ENCODE measurements around the gene CCDC33. TPM values are rescaled to one million over a fixed set of nuclear protein-coding genes. Genes with fewer than 3 reads are reported as not detected.

The CCDC33 gene
- total RNA-seq, 2 experiments from 2014 or later = not detected

DNA sequence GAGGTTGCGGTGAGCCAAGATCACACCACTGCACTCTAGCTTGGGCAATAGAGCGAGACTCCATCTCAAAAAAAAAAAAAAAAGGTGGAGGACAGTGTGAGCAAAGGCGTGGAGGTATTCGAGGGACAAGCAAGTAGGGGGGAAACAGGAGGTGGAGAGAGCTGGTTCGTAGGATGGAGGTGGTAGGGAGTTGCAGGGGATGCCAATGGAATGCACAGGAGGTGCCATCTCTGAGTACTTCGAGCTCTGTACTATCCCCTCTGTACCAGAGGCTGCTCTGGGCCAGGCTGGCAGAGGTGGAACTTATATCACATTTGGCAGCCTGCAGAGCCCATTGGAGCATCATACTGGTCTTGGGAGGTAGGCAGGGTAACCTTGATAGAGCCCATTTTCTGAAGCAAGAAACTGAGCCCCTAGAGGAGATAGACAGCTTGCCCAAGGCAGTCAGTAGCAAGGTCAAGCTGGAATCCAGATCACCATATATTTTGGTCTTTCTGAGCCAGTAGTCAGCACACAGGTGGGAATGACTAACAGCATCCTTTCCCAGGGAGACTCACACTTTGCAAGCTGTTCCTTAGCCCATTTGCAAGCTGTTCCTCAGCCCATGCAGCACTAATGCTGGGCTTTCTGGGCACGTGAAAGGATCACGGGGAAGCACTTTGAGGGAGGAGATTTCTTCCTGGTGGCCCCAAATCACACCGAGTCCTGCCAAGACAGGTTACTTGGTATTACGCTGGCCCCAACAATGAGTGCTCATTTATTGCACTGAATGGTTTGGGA, 9.2 kb upstream of the CCDC33 start:
- no peak for DNase-seq
- Mint-ChIP-seq H3K27ac (no peak overlapping the region), H3K27me3 (peaks cover 27% of the 10 kb centered on the region), H3K4me3 (no peak overlapping the region), H3K9me3 (no peaks in the 10 kb centered on the region), H3K36me3 (no peaks in the 10 kb centered on the region), H3K4me1 (ENCODE audit: low read depth) (no peaks in the 10 kb centered on the region)
- POLR2A ChIA-PET = interaction anchor here (0.6 kb wide), 1 partner anchor 525 kb away, joined by 3 read pairs; no protein-coding TSS in a partner anchor
- CTCF ChIA-PET = interaction anchor here (0.6 kb wide), 1 partner anchor 199 kb away, joined by 3 read pairs; no protein-coding TSS in a partner anchor
- intact Hi-C loops (cut with micrococcal nuclease) = no loop called here

DNA sequence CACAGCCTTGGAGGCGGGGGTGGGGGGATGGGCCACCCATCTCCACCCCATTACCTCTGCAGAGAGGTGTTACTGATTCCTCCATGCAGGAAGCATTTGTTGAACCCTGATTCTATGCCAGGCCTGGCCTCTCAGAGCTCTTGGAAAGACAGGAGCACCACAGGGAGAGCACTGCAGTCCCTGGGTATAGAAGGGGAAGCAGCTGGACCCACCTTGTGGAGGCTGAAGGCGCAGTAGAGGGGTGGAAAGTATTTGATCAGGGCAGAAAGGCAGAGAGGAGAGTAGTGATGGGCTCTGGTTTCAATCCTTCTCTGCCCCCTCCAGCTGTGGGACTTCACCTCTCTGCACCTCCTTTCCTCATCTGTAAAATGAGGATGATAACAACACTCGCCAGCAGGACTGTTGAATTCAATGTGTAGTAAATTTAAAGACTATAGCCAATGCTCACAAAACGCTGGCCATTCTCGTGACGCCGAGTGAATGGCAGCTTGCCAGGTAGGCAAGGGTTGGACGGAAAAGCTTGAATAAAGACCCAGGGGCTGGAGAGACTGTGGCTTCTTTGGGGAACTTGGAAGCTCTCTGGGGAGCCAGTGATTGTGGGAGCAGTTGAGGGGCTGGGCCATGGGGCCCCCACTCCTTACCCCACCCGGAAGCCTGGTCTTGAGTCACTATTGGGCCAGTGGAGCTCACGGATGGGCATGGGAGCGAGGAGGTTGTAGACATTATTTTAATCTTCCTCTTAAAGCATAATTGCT, 8.0 kb upstream of the CCDC33 start:
- CTCF ChIA-PET = no interaction called here
- H3K9me3 Mint-ChIP-seq = no peaks in the 10 kb centered on the region

DNA sequence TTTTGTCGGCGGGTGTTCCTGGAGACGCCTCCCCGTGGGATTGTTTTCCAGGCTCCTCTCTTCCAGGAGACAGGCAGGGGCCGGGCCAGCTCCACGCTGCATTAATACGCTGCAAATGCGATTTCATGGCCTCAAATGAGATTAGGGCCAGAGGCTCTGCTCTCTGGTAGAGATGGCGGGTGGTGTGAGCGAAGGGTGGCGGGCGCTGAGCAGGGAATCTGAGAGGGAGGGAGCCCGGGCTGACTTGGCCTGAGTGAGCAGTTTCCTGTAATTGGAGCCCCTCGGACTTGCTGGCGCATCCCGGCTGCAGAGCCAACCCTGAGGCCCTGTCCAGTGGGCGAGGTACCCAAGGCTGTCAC, 7.4 kb upstream of the CCDC33 start:
- Mint-ChIP-seq H3K4me1 (ENCODE audit: low read depth) (no peaks in the 10 kb centered on the region), H3K27ac (no peak overlapping the region), H3K4me3 (no peak overlapping the region), H3K36me3 (no peaks in the 10 kb centered on the region), H3K27me3 (peaks cover 20% of the 10 kb centered on the region), H3K9me3 (no peaks in the 10 kb centered on the region)
- intact Hi-C loops (cut with micrococcal nuclease) = no loop called here
- DNase-seq = no peak
- ChIA-PET CTCF (no interaction called here), POLR2A (no interaction called here)

More for the DNA sequence above, 8.0 kb upstream of the CCDC33 start:
- Mint-ChIP-seq H3K27ac (no peak overlapping the region), H3K27me3 (peaks cover 22% of the 10 kb centered on the region), H3K36me3 (no peaks in the 10 kb centered on the region), H3K4me3 (no peak overlapping the region), H3K4me1 (ENCODE audit: low read depth) (no peaks in the 10 kb centered on the region)
- intact Hi-C loops (cut with micrococcal nuclease) = no loop called here
- DNase-seq = no peak
- POLR2A ChIA-PET = no interaction called here

DNA sequence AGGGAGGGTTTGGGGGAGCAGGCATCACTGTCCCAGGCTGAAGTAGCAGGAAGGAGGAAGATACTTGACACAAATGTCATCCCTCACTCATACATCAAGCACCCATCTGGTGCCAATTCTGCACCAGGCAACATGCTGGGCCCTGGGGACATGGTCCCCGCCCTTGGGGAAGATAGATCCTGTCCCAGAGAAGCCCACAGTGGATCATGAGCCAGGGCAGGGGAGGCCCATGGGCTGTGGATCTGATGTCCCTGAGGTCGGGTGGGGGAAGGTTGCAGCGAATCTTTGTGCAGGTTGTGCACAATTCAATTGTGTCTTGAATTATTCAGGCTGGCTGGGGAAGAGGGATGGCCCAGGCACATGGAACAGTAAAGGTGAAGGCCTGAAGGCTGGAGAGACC, 6.4 kb upstream of the CCDC33 start:
- Mint-ChIP-seq H3K4me3 (no peak overlapping the region), H3K4me1 (ENCODE audit: low read depth) (no peaks in the 10 kb centered on the region), H3K27ac (no peak overlapping the region), H3K9me3 (no peaks in the 10 kb centered on the region), H3K27me3 (peaks cover 13% of the 10 kb centered on the region), H3K36me3 (no peaks in the 10 kb centered on the region)
- DNase-seq = no peak
- POLR2A ChIA-PET = no interaction called here
- intact Hi-C loops (cut with micrococcal nuclease) = no loop called here
- CTCF ChIA-PET = no interaction called here

DNA sequence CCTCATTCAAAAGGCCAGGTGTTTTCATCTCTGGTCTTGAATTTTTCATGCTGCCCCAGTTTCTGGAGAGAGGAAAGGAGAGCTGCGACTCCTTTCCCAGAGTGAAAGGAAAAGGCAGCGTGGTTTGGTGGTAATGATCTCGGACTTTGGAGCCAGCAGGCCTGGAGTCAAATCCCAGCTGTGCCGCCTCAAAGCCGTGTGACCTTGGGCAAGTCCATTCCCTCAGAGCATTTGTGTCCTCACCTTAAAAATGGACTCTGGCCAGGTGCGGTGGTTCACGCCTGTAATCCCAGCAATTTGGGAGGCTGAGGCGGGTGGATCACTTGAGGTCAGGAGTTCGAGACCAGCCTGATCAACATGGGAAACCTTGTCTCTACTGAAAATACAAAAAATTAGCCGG, 4.7 kb upstream of the CCDC33 start:
- DNase-seq = no peak
- intact Hi-C loops (cut with micrococcal nuclease) = no loop called here
- ChIA-PET POLR2A (no interaction called here), CTCF (no interaction called here)
- H3K9me3 Mint-ChIP-seq = no peaks in the 10 kb centered on the region
- H3K4me3 Mint-ChIP-seq = no peak overlapping the region
- peaks cover 9% of the 10 kb centered on the region for H3K27me3 Mint-ChIP-seq
- H3K4me1 Mint-ChIP-seq (ENCODE audit: low read depth) = no peaks in the 10 kb centered on the region
- H3K36me3 Mint-ChIP-seq = no peaks in the 10 kb centered on the region
- no peak overlapping the region for H3K27ac Mint-ChIP-seq

DNA sequence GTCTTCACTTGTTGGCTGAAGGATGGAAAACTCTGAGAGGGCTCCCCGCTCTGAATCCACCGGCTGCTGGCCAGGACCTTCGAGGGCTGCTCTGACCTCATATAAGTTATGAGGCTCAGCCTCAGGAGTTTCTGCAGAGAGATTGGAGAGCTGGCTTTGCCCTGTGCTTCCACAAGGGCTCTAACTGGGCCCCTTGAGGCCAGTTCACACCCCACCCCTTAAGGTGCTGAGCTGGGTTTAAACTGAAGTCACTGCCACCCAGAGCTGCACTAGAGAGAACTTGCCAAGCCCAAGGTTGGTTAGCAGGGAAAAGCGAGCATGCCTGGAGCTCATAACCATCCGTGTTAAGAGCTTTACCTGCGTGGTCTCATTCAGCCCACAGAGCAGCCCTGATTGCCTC, 2.8 kb upstream of the CCDC33 start:
- H3K36me3 Mint-ChIP-seq = no peaks in the 10 kb centered on the region
- H3K9me3 Mint-ChIP-seq = no peaks in the 10 kb centered on the region
- CTCF ChIA-PET = no interaction called here
- POLR2A ChIA-PET = no interaction called here
- no peak for DNase-seq
- no peaks in the 10 kb centered on the region for H3K4me1 Mint-ChIP-seq (ENCODE audit: low read depth)
- intact Hi-C loops (cut with micrococcal nuclease) = no loop called here
- no peak overlapping the region for H3K4me3 Mint-ChIP-seq
- no peak overlapping the region for H3K27ac Mint-ChIP-seq
- H3K27me3 Mint-ChIP-seq = peaks cover 5% of the 10 kb centered on the region

DNA sequence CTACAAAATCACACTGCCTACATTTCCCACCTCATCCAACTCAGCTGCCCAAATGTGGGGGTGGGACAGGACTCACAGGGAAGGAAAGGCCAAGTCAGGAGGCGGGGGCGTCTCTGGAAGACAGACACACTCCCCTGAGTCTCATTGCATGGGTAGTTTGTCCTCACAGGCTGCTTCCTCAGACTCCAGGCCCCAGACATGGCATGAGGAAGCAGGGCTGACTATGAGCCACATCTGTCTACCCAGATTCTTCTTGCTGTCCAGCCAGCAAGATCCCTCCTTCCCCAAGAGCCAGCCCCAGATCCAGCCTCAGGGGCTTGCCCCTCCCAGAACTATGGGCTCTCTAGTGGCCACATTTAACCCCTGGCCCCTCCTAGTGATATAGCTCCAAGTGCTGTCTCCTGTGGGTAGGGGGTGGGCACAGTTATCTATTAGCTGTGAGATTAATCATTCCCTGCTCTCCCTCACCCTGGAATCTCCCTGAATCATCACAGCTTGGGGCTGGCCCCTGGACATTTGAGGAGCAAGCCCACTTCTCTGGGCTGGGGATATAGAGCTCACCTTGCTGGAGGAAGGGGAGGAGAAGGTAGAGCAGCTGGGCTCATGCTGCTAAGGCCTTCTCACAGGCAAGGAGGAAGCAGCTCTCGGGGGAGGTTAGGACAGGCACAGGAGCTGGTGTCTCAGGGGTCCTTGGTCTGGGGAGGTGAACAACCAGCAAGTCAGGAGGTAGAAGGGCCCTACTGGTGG, 2.1 kb upstream of the CCDC33 start:
- H3K27me3 Mint-ChIP-seq = peaks cover 4% of the 10 kb centered on the region
- no peaks in the 10 kb centered on the region for H3K4me1 Mint-ChIP-seq (ENCODE audit: low read depth)
- POLR2A ChIA-PET = no interaction called here
- CTCF ChIA-PET = no interaction called here
- H3K36me3 Mint-ChIP-seq = no peaks in the 10 kb centered on the region
- H3K9me3 Mint-ChIP-seq = no peaks in the 10 kb centered on the region
- H3K27ac Mint-ChIP-seq = no peak overlapping the region
- intact Hi-C loops (cut with micrococcal nuclease) = no loop called here
- H3K4me3 Mint-ChIP-seq = no peak overlapping the region
- DNase-seq = no peak

DNA sequence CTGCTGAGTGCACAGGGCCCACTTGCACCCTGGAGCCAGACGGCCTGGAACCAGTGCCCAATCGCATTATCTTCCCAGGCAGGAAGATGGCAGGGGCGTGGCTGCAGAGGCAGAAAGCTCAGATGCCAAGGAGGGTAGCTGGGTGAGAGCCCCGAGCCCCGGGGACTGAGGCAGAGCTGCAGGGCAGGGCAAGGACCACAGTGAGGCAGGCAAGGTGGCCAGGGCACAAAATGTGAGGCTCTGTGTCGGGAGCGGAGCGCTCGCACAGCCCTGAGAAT, 1.6 kb upstream of the CCDC33 start:
- H3K27ac Mint-ChIP-seq = no peak overlapping the region
- no peak for DNase-seq
- POLR2A ChIA-PET = no interaction called here
- H3K4me1 Mint-ChIP-seq (ENCODE audit: low read depth) = no peaks in the 10 kb centered on the region
- no peaks in the 10 kb centered on the region for H3K9me3 Mint-ChIP-seq
- intact Hi-C loops (cut with micrococcal nuclease) = no loop called here
- H3K27me3 Mint-ChIP-seq = peaks cover 4% of the 10 kb centered on the region
- H3K36me3 Mint-ChIP-seq = no peaks in the 10 kb centered on the region
- H3K4me3 Mint-ChIP-seq = no peak overlapping the region
- CTCF ChIA-PET = no interaction called here

DNA sequence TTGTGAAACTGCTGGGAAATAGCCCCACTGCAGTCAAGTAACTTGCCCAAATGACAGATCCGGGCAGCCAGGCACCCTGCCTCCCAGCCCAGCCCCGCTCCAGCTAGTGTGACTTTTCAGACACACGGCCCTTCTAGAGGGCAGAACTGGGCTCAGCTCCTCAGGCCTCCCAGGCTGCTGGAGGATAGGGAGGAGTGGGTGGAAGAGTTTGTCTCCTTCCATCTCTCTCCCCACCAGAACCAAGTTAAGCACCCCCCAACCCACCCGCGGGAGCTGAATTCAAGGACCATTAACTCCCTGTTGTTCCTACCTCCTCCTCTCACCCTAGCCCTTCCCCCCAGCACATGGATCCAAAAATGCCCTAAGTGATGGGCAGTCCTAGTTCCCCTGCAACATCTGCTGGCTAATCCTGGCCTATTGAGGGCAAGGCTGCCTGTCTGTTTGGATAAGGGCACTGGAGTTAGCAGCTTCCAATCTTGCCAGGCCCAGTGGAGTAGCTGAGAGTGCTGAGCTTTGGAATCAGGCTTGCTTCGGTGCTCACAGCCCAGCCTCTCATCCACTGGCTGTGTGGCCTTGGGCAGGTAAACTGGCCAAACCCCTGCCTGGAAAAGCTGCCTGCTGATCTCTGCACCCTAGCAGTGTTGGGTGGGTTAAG, 3.1 kb downstream of the CCDC33 start:
- intact Hi-C loops (cut with micrococcal nuclease) = no loop called here
- H3K4me3 Mint-ChIP-seq = no peak overlapping the region
- peaks cover 18% of the 10 kb centered on the region for H3K27me3 Mint-ChIP-seq
- H3K4me1 Mint-ChIP-seq (ENCODE audit: low read depth) = no peaks in the 10 kb centered on the region
- H3K36me3 Mint-ChIP-seq = no peaks in the 10 kb centered on the region
- ChIA-PET CTCF (interaction anchor here (1.4 kb wide), 1 partner anchor 83 kb away, joined by 4 read pairs; no protein-coding TSS in a partner anchor), POLR2A (no interaction called here)
- no peak for DNase-seq
- H3K27ac Mint-ChIP-seq = no peak overlapping the region
- H3K9me3 Mint-ChIP-seq = no peaks in the 10 kb centered on the region

DNA sequence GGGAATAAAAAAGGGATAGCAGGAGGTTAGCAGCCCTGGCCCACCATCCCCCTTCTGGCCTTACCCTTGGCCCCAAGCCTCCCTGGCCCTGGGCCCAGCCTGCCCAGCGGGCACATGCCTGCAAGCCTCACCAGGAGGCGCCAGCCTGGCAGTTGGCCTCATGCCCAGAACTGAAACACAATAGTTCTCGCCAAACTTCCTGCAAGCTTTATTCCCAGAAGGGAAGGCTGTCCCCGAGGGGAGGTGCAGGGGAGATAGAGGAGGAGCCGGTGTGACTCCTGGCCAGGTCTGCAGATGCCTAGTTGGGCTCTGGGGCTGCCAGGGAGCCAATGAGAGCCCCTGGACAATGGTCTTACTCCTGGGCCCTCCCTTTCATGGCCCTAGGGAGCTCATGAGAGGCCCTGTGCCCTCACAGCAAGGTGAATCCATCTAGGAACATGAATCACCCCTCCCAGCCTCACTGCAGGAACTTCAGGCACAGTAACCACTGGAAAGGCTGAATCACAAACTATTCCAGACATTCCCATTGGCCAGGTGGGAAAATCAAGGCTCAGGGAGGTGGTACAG, 4.0 kb downstream of the CCDC33 start:
- H3K9me3 Mint-ChIP-seq = no peaks in the 10 kb centered on the region
- no peak for DNase-seq
- CTCF ChIA-PET = interaction anchor here (1.4 kb wide), 1 partner anchor 82 kb away, joined by 4 read pairs; no protein-coding TSS in a partner anchor

DNA sequence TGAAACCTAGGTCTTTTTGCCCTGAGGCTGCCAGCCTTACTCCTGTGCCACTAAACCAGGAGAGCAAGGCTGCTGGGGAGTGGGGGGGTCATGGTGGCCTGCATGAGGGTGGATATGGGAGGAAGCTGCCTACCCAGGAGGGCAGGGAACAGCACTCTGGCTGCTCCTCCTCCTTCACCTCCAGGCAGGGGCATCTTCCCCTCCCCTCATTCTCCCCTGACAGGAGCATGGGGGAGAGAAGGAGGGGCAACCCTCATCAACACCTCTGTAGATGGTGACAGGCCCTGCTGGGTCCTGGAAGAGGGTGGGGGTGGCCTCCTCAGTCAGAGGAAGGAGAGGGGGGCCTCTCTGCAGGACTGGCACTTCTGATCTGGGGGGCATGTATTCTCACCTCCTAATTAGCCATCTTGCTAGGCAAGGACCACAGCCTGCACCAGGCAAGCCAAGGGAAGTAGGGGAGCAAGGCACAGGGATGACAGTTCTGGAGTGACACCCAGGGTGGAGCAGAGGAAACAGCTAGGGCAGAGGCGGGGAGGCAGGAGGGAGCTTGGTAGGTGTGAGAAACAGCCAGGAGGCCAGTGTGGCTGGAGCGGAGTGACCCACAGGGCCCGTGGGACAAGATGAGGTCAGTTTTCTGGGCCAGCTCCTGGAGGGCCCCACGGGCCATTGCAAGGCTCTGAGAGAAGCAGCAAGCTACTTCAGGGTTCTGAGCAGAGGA, 4.9 kb downstream of the CCDC33 start:
- DNase-seq = no peak
- intact Hi-C loops (cut with micrococcal nuclease) = no loop called here
- Mint-ChIP-seq H3K36me3 (no peaks in the 10 kb centered on the region), H3K9me3 (no peaks in the 10 kb centered on the region), H3K27me3 (peaks cover 31% of the 10 kb centered on the region), H3K4me3 (no peak overlapping the region), H3K4me1 (ENCODE audit: low read depth) (peaks cover 7% of the 10 kb centered on the region), H3K27ac (no peak overlapping the region)
- CTCF ChIA-PET = no interaction called here
- POLR2A ChIA-PET = no interaction called here

More for the DNA sequence above, 4.0 kb downstream of the CCDC33 start:
- H3K4me3 Mint-ChIP-seq = no peak overlapping the region
- POLR2A ChIA-PET = no interaction called here
- H3K36me3 Mint-ChIP-seq = no peaks in the 10 kb centered on the region
- peaks cover 4% of the 10 kb centered on the region for H3K4me1 Mint-ChIP-seq (ENCODE audit: low read depth)
- intact Hi-C loops (cut with micrococcal nuclease) = no loop called here
- no peak overlapping the region for H3K27ac Mint-ChIP-seq
- peaks cover 26% of the 10 kb centered on the region for H3K27me3 Mint-ChIP-seq
